ENCODE measurements around the gene PHPT1.
A peak's percentile ranks its signal among the peaks of the same experiment; 100 is the strongest.
"Not testable (repeated sequence)": the region's sequence is repeated elsewhere in the genome, so short reads cannot be mapped to it uniquely, and the experiment has no call there.

PHPT1 gene

GRCh38 chr9:136849038-136849959 is at the start of gene PHPT1:
TSS of gene PHPT1 (plus strand) at chr9:136849409. CDS start at chr9:136849431, 22 bp downstream.
- peak; percentile 98 to 99 for DNase-seq

GRCh38 chr9:136799854-136800657 is 49.2 kb upstream of the PHPT1 start:
- DNase-seq: peak in 1 of 2 donors; percentile 43

- no peak for DNase-seq
Measured at GRCh38 chr9:136802321-136802720, 46.9 kb upstream of the PHPT1 start.

GRCh38 chr9:136803009-136803550 is 46.1 kb upstream of the PHPT1 start:
- not testable (repeated sequence) for DNase-seq

- DNase-seq: no peak
Measured at GRCh38 chr9:136803551-136804508, 45.4 kb upstream of the PHPT1 start.

- DNase-seq: no peak
Measured at GRCh38 chr9:136804509-136805206, 44.6 kb upstream of the PHPT1 start.

- DNase-seq: no peak
Measured at GRCh38 chr9:136805207-136805740, 43.9 kb upstream of the PHPT1 start.

- no peak for DNase-seq
Measured at GRCh38 chr9:136806067-136806466, 43.1 kb upstream of the PHPT1 start.

GRCh38 chr9:136806631-136807201 is 42.5 kb upstream of the PHPT1 start:
- no peak for DNase-seq

- DNase-seq: peak; percentile 57 to 79
Measured at GRCh38 chr9:136807281-136808074, 41.7 kb upstream of the PHPT1 start, which contains the start of gene RABL6. TSS of gene RABL6 (plus strand) at chr9:136807948. CDS start at chr9:136808197, 249 bp downstream.

GRCh38 chr9:136808075-136808805 is 41.0 kb upstream of the PHPT1 start:
- DNase-seq: no peak

- peak in 1 of 2 donors; percentile 41 for DNase-seq
Measured at GRCh38 chr9:136808806-136809158, 40.4 kb upstream of the PHPT1 start.

- no peak for DNase-seq
Measured at GRCh38 chr9:136814725-136815421, 34.3 kb upstream of the PHPT1 start.

GRCh38 chr9:136815422-136815782 is 33.8 kb upstream of the PHPT1 start:
- DNase-seq: no peak

GRCh38 chr9:136820971-136821825 is 28.0 kb upstream of the PHPT1 start:
- peak in 1 of 2 donors; percentile 29 for DNase-seq

- no peak for DNase-seq
Measured at GRCh38 chr9:136821826-136822544, 27.2 kb upstream of the PHPT1 start.

Data from inflammatory macrophage treated with lipopolysaccharide for 1 hour (primary cell).